Endothelial cell of umbilical vein (primary cell): ENCODE measurements around the gene CYFIP1. TPM values are rescaled to one million over a fixed set of nuclear protein-coding genes. Genes with fewer than 3 reads are reported as not detected.

Experiments
- BruUV-seq: library from RNA; stranded (reverse); fragments of 400-500 nt; replicated peaks from 2 replicates; lab custom pipeline; 2021; lab: Mats Ljungman, UMichigan
- CTCF ChIA-PET: fragments of 300-600, 350-600 bp; sonication (Branson Sonifier 250); formaldehyde crosslinking; loops from one replicate; lab custom pipeline; 2021; ENCODE audit warnings: antibody characterized with exemption, inconsistent platforms; lab: Charles Lee
- POLR2A ChIA-PET: fragments of 300-600, 350-600 bp; sonication (Branson Sonifier 250); formaldehyde crosslinking; loops from one replicate; lab custom pipeline; 2021; ENCODE audit warnings: antibody characterized with exemption, inconsistent platforms; lab: Charles Lee
- DNase-seq: peaks from one replicate; pipeline ENCODE4 v3.0.0-alpha.2; 2011; ENCODE audit warnings: low read depth, low spot score
- FAIRE-seq: peaks from 2 replicates; lab custom pipeline; 2011; peaks lifted over from hg19 to GRCh38; lab: Jason Lieb, UNC
- H2AFZ ChIP-seq: 2 replicates; pipeline ENCODE4 v1.6.0; 2012; ENCODE audit warnings: low read depth, low read length, control low read depth, inconsistent platforms
- H3K27ac ChIP-seq: 2 replicates; pipeline ENCODE4 v1.5.1; 2011; ENCODE audit warnings: low read depth, mild to moderate bottlenecking, control low read depth, low read length, moderate library complexity; ENCODE audit not compliant: insufficient read depth
- H3K27me3 ChIP-seq, 2 experiments: 2 replicates each; pipeline versions ENCODE4 v1.6.0 to v1.6.1; 2011; ENCODE audit warnings: low read length in 2 of 2, mixed read lengths in 1 of 2; ENCODE audit not compliant: control insufficient read depth in 2 of 2, insufficient read depth in 2 of 2
- H3K36me3 ChIP-seq, 2 experiments: 2 replicates in 1 of 2; 3 replicates in 1 of 2; pipeline ENCODE4 v1.5.1; 2011; ENCODE audit warnings: low read length in 2 of 2, mild to moderate bottlenecking in 1 of 2, moderate library complexity in 1 of 2; ENCODE audit not compliant: control insufficient read depth in 2 of 2, insufficient read depth in 2 of 2; ENCODE audit errors: extremely low read depth in 1 of 2
- H3K4me1 ChIP-seq: 3 replicates; pipeline ENCODE4 v1.5.1; 2011; ENCODE audit warnings: mild to moderate bottlenecking, low read length; ENCODE audit not compliant: control insufficient read depth, insufficient read depth; ENCODE audit errors: extremely low read depth
- H3K4me2 ChIP-seq: 2 replicates; pipeline ENCODE4 v1.6.1; 2011; ENCODE audit warnings: low read length, control low read depth, mixed read lengths; ENCODE audit not compliant: insufficient read depth
- H3K4me3 ChIP-seq, 3 experiments: fragments of 200-600 bp in 1 of 3; sonication (generic), shearing (Covaris generic) in 1 of 3; replicated peaks in 1 of 3; 2 replicates each; pipeline ENCODE4 v1.5.1; 2011 to 2016; ENCODE audit warnings: control low read depth in 3 of 3, low read length in 3 of 3, mild to moderate bottlenecking in 2 of 3, inconsistent platforms in 1 of 3, low read depth in 1 of 3, moderate library complexity in 1 of 3; ENCODE audit not compliant: insufficient read depth in 1 of 3
- H3K79me2 ChIP-seq: 2 replicates; pipeline ENCODE4 v1.6.0; 2012; ENCODE audit warnings: low read length, inconsistent platforms; ENCODE audit not compliant: control insufficient read depth, insufficient read depth
- H3K9ac ChIP-seq: replicated peaks from 2 replicates; pipeline ENCODE3; 2011; ENCODE audit warnings: low read length, control low read depth; ENCODE audit not compliant: insufficient read depth; ENCODE audit errors: extremely low read depth
- H3K9me1 ChIP-seq: replicated peaks from 3 replicates; pipeline ENCODE4 v1.6.0; 2011; ENCODE audit warnings: mild to moderate bottlenecking, low read length; ENCODE audit not compliant: control insufficient read depth, insufficient read depth; ENCODE audit errors: extremely low read depth
- H3K9me3 ChIP-seq: replicated peaks from 2 replicates; pipeline ENCODE4 v1.5.1; 2012; ENCODE audit warnings: low read length, inconsistent platforms; ENCODE audit not compliant: control insufficient read depth, insufficient read depth
- H4K20me1 ChIP-seq: replicated peaks from 2 replicates; pipeline ENCODE3; 2011; ENCODE audit warnings: mild to moderate bottlenecking, low read length; ENCODE audit not compliant: control insufficient read depth, insufficient read depth; ENCODE audit errors: extremely low read depth
- CTCF ChIP-seq, 2 donors: IDR thresholded peaks; 1 replicate in 1 of 2; 2 replicates in 1 of 2; pipeline ENCODE4 v1.5.1; 2011; ENCODE audit warnings: low read length in 2 of 2, mild to moderate bottlenecking in 2 of 2, moderate library complexity in 2 of 2, control low read depth in 1 of 2, inconsistent platforms in 1 of 2, low read depth in 1 of 2; ENCODE audit not compliant: insufficient read depth in 1 of 2; ENCODE audit errors: extremely low read depth in 1 of 2
- EZH2 ChIP-seq: IDR thresholded peaks from 2 replicates; pipeline ENCODE4 v1.6.1; 2012; ENCODE audit warnings: borderline replicate concordance, low read depth, mild to moderate bottlenecking, moderate library complexity, low read length, inconsistent platforms; ENCODE audit not compliant: severe bottlenecking
- FOS ChIP-seq: IDR thresholded peaks from 2 replicates; pipeline ENCODE4 v1.6.1; 2011; ENCODE audit warnings: mild to moderate bottlenecking, low read length, moderate library complexity, borderline replicate concordance; ENCODE audit not compliant: insufficient read depth
- GATA2 ChIP-seq: IDR thresholded peaks from 2 replicates; pipeline ENCODE4 v1.7.0; 2011; ENCODE audit warnings: low read depth, mild to moderate bottlenecking, moderate library complexity, mixed read lengths, low read length; ENCODE audit not compliant: insufficient read length, insufficient read depth
- JUN ChIP-seq: IDR thresholded peaks from 2 replicates; pipeline ENCODE4 v1.6.1; 2011; ENCODE audit warnings: borderline replicate concordance, low read depth; ENCODE audit not compliant: insufficient read length, insufficient read depth
- MAX ChIP-seq: IDR thresholded peaks from 2 replicates; pipeline ENCODE4 v1.6.1; 2011; ENCODE audit not compliant: insufficient read depth, insufficient read length
- MYC ChIP-seq: IDR thresholded peaks from one replicate; pipeline ENCODE4 v1.6.1; 2011; ENCODE audit warnings: mild to moderate bottlenecking, low read depth, low read length
- POLR2A ChIP-seq: IDR thresholded peaks from 2 replicates; pipeline ENCODE4 v1.6.1; 2012; ENCODE audit warnings: low read depth, mild to moderate bottlenecking, control low read depth, low read length
- POLR2AphosphoS5 ChIP-seq: IDR thresholded peaks from 2 replicates; pipeline ENCODE4 v1.6.1; 2012; ENCODE audit warnings: low read depth, mild to moderate bottlenecking, control low read depth, low read length, moderate library complexity; ENCODE audit not compliant: insufficient read depth
- dilution Hi-C: fragments of 300-500 bp; cut with MboI; formaldehyde crosslinking; loops from one replicate; pipeline ENCODE4 v1.15.0; 2019; ENCODE audit warnings: low sequenced_read_pairs; ENCODE audit not compliant: extremely low pct_ligation_motif_present
- intact Hi-C: fragments of 100-400 bp; cut with micrococcal nuclease; formaldehyde crosslinking; loops from one replicate; pipeline ENCODE4 v1.10.0; 2022
- polyA plus RNA-seq, 4 experiments: library from polyadenylated mRNA; depleted of rRNA in 3 of 4; stranded (reverse) in 3 of 4; unstranded in 1 of 4; fragments of >200 nt; gene quantifications; 2 replicates each; pipeline versions ENCODE4 v1.2.1 to v1.2.3, GENCODE V29; 2011 to 2012; ENCODE audit warnings: missing spikeins in 1 of 4
- total RNA-seq: library from RNA; stranded (reverse); gene quantifications from 2 replicates; pipeline ENCODE4 v1.2.3, GENCODE V29; 2021

The CYFIP1 gene
- total and polyA plus RNA-seq, 2 donors (not counting 3 experiments of a cell fraction or from before 2014, with no cell fraction given) = 81.4 to 158 TPM

- no peak for TF ChIP-seq MYC
- no peak for TF ChIP-seq CTCF (IDR thresholded peaks at IDR 0.05; ENCODE audit: extremely low read depth in 1 of 2, insufficient read depth in 1 of 2, low read depth in 1 of 2, low read length in 2 of 2)
- TF ChIP-seq POLR2AphosphoS5 = no peak
- TF ChIP-seq JUN = no peak
- no peak for TF ChIP-seq POLR2A
- no peak for TF ChIP-seq FOS
- TF ChIP-seq GATA2 = no peak
- TF ChIP-seq EZH2 = no peak
- TF ChIP-seq MAX = no peak
- intact Hi-C loops = no loop called here
- ChIA-PET CTCF (no interaction called here), POLR2A (no interaction called here)
- Histone ChIP-seq H3K27me3 (no peaks in the 10 kb centered on the region), H2AFZ (no peak overlapping the region), H3K4me1 (no peaks in the 10 kb centered on the region), H3K9me1 (no peaks in the 10 kb centered on the region), H3K27ac (no peak overlapping the region), H3K36me3 (peaks cover 0 to 16% of the 10 kb centered on the region in 2 experiments), H3K79me2 (no peaks in the 10 kb centered on the region), H3K9me3 (no peaks in the 10 kb centered on the region), H3K4me2 (no peak overlapping the region), H3K9ac (no peak overlapping the region), H3K4me3 (no peak overlapping the region), H4K20me1 (no peaks in the 10 kb centered on the region)
- no peak for FAIRE-seq
- no TSS peak for BruUV-seq
- dilution Hi-C loops = no loop called here
- no peak for DNase-seq
Observed at GRCh38 chr15:22823495-22824128, 156.6 kb downstream of the CYFIP1 start.
